ENCODE results near the gene VSTM4.

DNA sequence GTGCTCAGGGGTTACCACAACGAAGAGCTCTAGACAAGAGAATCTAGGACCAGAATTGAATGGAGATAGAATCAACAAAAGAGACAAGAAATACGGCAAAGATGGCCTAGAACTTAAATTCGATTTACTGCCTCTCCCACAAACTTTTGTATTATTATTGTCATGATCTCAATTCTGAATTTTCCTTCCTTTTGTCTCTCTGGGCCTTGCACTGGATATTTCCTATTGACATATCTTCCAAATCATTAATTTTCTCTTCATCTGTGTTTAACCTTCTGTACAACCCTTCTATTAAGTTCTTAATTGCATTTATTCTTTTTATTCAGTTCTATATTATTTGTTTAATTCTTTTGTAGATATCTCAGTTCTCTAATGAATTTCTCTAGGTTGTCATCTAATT is 28.4 kb downstream of the VSTM4 start:
- TF ChIP-seq, protein P1, sequence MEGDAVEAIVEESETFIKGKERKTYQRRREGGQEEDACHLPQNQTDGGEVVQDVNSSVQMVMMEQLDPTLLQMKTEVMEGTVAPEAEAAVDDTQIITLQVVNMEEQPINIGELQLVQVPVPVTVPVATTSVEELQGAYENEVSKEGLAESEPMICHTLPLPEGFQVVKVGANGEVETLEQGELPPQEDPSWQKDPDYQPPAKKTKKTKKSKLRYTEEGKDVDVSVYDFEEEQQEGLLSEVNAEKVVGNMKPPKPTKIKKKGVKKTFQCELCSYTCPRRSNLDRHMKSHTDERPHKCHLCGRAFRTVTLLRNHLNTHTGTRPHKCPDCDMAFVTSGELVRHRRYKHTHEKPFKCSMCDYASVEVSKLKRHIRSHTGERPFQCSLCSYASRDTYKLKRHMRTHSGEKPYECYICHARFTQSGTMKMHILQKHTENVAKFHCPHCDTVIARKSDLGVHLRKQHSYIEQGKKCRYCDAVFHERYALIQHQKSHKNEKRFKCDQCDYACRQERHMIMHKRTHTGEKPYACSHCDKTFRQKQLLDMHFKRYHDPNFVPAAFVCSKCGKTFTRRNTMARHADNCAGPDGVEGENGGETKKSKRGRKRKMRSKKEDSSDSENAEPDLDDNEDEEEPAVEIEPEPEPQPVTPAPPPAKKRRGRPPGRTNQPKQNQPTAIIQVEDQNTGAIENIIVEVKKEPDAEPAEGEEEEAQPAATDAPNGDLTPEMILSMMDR (IDR thresholded peaks at IDR 0.05; ENCODE audit: borderline replicate concordance, extremely low read depth, low read length, poor library complexity, severe bottlenecking): no peak
- no peak for TF ChIP-seq EZH2 (IDR thresholded peaks at IDR 0.05; ENCODE audit: borderline replicate concordance, low read depth, low read length, severe bottlenecking)

Data from DND-41 (cell line).